Smooth muscle cell (in vitro differentiated cells): Measurements from ENCODE around the gene TXNIP. TPM values are rescaled to one million over a fixed set of nuclear protein-coding genes. Genes with fewer than 3 reads are reported as not detected.

ENCODE experiments used
- DNase-seq: peaks from one replicate; lab custom pipeline; 2025; ENCODE audit not compliant: unreplicated experiment; lab: John Stamatoyannopoulos, UW
- H2AFZ ChIP-seq: fragments of 200-600 bp; sonication (generic); 2 replicates; pipeline ENCODE4 v1.6.0; 2016; ENCODE audit warnings: antibody characterized with exemption, low read depth, mild to moderate bottlenecking
- H3F3A ChIP-seq: fragments of 200-600 bp; sonication (generic); 2 replicates; pipeline ENCODE4 v1.6.0; 2017; ENCODE audit warnings: antibody characterized with exemption, low read depth
- H3K27ac ChIP-seq: fragments of 200-600 bp; sonication (generic); 2 replicates; pipeline ENCODE4 v1.5.1; 2016; ENCODE audit warnings: low read depth, mild to moderate bottlenecking
- H3K27me3 ChIP-seq: fragments of 200-600 bp; sonication (generic); 2 replicates; pipeline ENCODE4 v1.6.1; 2016; ENCODE audit warnings: low read depth, mild to moderate bottlenecking
- H3K36me3 ChIP-seq: fragments of 200-600 bp; sonication (generic); 2 replicates; pipeline ENCODE4 v1.5.1; 2016; ENCODE audit warnings: low read depth
- H3K4me1 ChIP-seq: fragments of 200-600 bp; sonication (generic); 2 replicates; pipeline ENCODE4 v1.5.1; 2016; ENCODE audit warnings: low read depth
- H3K4me2 ChIP-seq: fragments of 200-600 bp; sonication (generic); 2 replicates; pipeline ENCODE4 v1.6.0; 2016; ENCODE audit warnings: mild to moderate bottlenecking
- H3K4me3 ChIP-seq: fragments of 200-600 bp; sonication (generic); 2 replicates; pipeline ENCODE4 v1.5.1; 2016; ENCODE audit warnings: mild to moderate bottlenecking
- H3K79me2 ChIP-seq: fragments of 200-600 bp; sonication (generic); 2 replicates; pipeline ENCODE4 v1.6.0; 2016; ENCODE audit warnings: low read depth, mild to moderate bottlenecking
- H3K9ac ChIP-seq: fragments of 200-600 bp; sonication (generic); 2 replicates; pipeline ENCODE4 v1.6.0; 2016; ENCODE audit warnings: low read depth
- H3K9me3 ChIP-seq: fragments of 200-600 bp; sonication (generic); replicated peaks from 2 replicates; pipeline ENCODE4 v1.5.1; 2016; ENCODE audit warnings: low read depth
- H4K20me1 ChIP-seq: fragments of 200-600 bp; sonication (generic); 2 replicates; pipeline ENCODE4 v1.6.0; 2016; ENCODE audit warnings: low read depth
- WGBS: methylation state at CpG from one replicate; pipeline ENCODE4 v1.1.7; 2016; ENCODE audit warnings: low lambda C conversion rate; 5-methylcytosine and 5-hydroxymethylcytosine counted together
- polyA plus RNA-seq: library from polyadenylated mRNA; unstranded; fragments of >200 nt; fragmentation: Nextera tagmentation; extraction: Ambion mirVana; gene quantifications from 2 replicates; pipeline ENCODE4 v1.2.1, GENCODE V29; 2016
- total RNA-seq: library from RNA; depleted of rRNA; stranded (reverse); fragments of >200 nt; gene quantifications from 2 replicates; pipeline ENCODE4 v1.2.3, GENCODE V29; 2014
- TF ChIP-seq, protein P1 (sequence below): fragments of 200-600 bp; sonication (generic); IDR thresholded peaks from 2 replicates; pipeline ENCODE4 v1.5.1; 2017; ENCODE audit warnings: borderline replicate concordance, mild to moderate bottlenecking, antibody characterized with exemption; ENCODE audit not compliant: insufficient read depth, poor library complexity, severe bottlenecking

Gene TXNIP
- total and polyA plus RNA-seq, 2 experiments from 2014 or later = 206 to 384 TPM

DNA sequence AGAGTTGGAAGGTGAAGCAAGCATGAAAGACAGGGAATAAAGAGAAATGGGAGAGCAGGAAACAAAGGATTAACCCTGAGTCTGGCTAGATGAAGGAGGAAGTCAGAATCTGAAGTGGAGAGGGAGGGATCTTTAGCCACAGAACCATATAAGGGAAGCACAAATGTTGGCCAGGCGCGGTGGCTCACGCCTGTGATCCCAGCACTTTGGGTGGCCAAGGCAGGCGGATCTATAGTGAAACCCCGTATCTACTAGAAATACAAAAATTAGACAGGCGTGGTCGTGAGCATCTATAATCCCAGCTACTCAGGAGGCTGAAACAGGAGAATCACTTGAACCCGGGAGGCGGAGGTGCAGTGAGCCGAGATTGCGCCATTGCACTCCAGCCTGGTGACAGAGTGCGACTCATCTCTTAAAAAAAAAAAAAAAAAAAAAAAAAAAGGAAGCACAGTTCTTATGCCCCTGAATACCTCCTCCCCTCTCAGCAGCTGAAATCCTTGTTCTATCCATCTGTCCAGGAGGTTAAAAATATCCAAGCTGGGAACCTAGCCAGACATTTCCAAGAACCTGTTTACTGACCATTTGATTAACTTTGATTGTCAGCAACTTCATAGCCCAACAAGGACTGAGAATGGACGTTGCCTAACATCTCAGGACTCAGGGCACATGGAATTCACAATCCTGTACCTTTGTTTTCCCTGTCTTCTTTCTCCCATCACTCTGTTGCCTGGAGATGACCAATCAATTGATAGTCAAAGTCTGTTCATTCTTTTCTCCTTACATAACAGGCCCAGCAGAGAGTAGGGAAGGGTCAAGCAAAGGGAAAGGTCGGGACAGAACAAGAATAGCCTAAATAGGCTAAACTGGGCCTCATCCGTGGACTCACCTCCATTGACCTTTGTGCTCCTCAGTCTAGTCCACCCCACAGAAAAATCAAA lies 10.6 kb downstream of the TXNIP start:
- TF ChIP-seq, protein P1, sequence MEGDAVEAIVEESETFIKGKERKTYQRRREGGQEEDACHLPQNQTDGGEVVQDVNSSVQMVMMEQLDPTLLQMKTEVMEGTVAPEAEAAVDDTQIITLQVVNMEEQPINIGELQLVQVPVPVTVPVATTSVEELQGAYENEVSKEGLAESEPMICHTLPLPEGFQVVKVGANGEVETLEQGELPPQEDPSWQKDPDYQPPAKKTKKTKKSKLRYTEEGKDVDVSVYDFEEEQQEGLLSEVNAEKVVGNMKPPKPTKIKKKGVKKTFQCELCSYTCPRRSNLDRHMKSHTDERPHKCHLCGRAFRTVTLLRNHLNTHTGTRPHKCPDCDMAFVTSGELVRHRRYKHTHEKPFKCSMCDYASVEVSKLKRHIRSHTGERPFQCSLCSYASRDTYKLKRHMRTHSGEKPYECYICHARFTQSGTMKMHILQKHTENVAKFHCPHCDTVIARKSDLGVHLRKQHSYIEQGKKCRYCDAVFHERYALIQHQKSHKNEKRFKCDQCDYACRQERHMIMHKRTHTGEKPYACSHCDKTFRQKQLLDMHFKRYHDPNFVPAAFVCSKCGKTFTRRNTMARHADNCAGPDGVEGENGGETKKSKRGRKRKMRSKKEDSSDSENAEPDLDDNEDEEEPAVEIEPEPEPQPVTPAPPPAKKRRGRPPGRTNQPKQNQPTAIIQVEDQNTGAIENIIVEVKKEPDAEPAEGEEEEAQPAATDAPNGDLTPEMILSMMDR = no peak

DNA sequence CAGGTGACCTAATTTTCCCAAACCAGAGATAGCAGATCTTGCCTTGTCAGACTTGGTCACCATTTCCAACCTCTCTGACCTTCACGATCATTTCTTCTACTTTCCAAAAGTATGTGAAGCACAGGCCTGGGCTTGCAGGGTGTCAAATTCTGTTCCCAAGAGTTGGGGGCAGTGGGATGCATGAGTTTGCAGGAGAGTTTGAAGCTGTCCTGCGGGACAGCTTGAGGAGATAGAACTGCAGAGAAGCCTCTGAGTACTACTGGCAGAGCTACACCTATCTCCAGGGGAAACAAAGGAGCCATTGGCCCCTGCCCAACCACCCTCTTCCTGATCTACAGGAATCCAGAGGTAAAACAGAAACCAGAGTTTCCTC lies 11.3 kb downstream of the TXNIP start:
- H3K9ac ChIP-seq = peak overlapping the region; percentile 39

More for the DNA sequence above, 10.6 kb downstream of the TXNIP start:
- Histone ChIP-seq H3K27ac (peak overlapping the region; percentile 86), H3K4me3 (peak overlapping the region; percentile 6), H3K36me3 (no peaks in the 10 kb centered on the region), H3K9ac (peak overlapping the region; percentile 39), H3K27me3 (no peaks in the 10 kb centered on the region), H2AFZ (no peak overlapping the region), H4K20me1 (no peaks in the 10 kb centered on the region), H3F3A (peaks cover 6% of the 10 kb centered on the region), H3K9me3 (no peaks in the 10 kb centered on the region), H3K4me1 (peaks cover 16% of the 10 kb centered on the region), H3K79me2 (no peaks in the 10 kb centered on the region), H3K4me2 (peak overlapping the region; percentile 56)
- no peak for DNase-seq
- 28% methylated on average over 14 of the region's 15 CpGs for WGBS

DNA sequence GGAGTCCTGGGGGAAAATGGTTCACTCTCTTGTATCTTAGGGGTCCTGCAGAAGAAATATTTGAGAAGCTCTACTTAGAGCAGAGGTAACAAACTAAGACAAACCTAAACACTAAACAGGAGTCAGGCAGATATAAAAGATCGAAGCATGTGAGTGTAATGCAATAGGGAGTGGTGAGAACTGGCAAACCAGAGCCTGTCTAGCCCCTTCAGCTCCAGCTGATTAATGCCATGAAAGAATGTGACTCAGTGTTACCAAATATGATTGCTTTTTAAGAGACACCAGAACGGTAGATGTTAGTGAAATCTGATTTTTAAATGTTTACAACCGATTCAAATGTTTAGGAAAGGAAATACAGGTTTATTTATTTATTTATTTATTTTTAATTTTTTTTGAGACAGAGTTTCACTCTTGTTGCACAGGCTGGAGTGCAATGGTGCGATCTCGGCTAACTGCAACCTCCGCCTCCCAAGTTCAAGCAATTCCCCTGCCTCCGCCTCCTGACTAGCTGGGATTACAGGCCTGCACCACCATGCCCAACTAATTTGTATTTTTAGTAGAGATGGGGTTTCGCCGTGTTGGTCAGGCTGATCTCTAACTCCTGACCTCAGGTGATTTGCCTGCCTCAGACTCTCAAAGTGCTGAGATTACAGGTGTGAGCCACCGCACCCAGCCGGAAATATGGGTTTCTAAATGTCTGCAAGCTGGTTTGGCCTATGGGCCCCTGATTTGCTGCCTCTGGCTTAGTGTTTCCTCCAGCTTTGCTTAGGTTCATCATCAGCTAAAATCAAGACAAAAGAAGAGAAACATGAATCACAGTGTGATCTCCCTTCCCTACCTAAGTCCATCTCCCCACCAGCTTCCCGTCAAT lies 12.2 kb downstream of the TXNIP start:
- TF ChIP-seq, protein P1 = no peak
- Histone ChIP-seq H3K79me2 (no peaks in the 10 kb centered on the region), H3K27ac (peak overlapping the region; percentile 86), H2AFZ (no peak overlapping the region), H3K27me3 (no peaks in the 10 kb centered on the region), H3K9ac (no peak overlapping the region), H3K9me3 (no peaks in the 10 kb centered on the region), H3K36me3 (no peaks in the 10 kb centered on the region), H3K4me2 (peak overlapping the region; percentile 46), H4K20me1 (no peaks in the 10 kb centered on the region), H3K4me1 (peaks cover 20% of the 10 kb centered on the region), H3K4me3 (no peak overlapping the region), H3F3A (peaks cover 14% of the 10 kb centered on the region)
- WGBS = 88% methylated on average over 12 of the region's 12 CpGs
- DNase-seq = no peak

More for the DNA sequence above, 11.3 kb downstream of the TXNIP start:
- TF ChIP-seq, protein P1 = no peak
- Histone ChIP-seq H2AFZ (no peak overlapping the region), H4K20me1 (no peaks in the 10 kb centered on the region), H3K4me2 (peak overlapping the region; percentile 46), H3K4me1 (peaks cover 16% of the 10 kb centered on the region), H3K4me3 (no peak overlapping the region), H3F3A (peaks cover 12% of the 10 kb centered on the region), H3K79me2 (no peaks in the 10 kb centered on the region), H3K9me3 (no peaks in the 10 kb centered on the region), H3K27ac (peak overlapping the region; percentile 86), H3K36me3 (no peaks in the 10 kb centered on the region), H3K27me3 (no peaks in the 10 kb centered on the region)
- 67% methylated on average over 2 of the region's 2 CpGs for WGBS
- DNase-seq = no peak
